Duodenal mucosa (tissue), 2 donors: ENCODE data around the gene ZFAND2A.
"Not testable (repeated sequence)": the region's sequence is repeated elsewhere in the genome, so short reads cannot be mapped to it uniquely, and the experiment has no call there.

Experiments
- H3K27ac ChIP-seq: one replicate; pipeline ENCODE4 v1.7.0; 2013; ENCODE audit warnings: low read depth, low read length
- H3K27me3 ChIP-seq, 2 donors: one replicate each; pipeline ENCODE4 v1.7.0; 2013; ENCODE audit warnings: low read length in 2 of 2, control low read depth in 1 of 2; ENCODE audit not compliant: insufficient read depth in 2 of 2, control insufficient read depth in 1 of 2
- H3K36me3 ChIP-seq, 2 donors: one replicate each; pipeline ENCODE4 v1.7.0; 2013; ENCODE audit warnings: low read length in 2 of 2, control low read depth in 1 of 2; ENCODE audit not compliant: insufficient read depth in 2 of 2, control insufficient read depth in 1 of 2
- H3K4me1 ChIP-seq, 2 donors: one replicate each; pipeline ENCODE4 v1.7.0; 2013; ENCODE audit warnings: low read length in 2 of 2, control low read depth in 1 of 2; ENCODE audit not compliant: insufficient read depth in 2 of 2, control insufficient read depth in 1 of 2
- H3K4me3 ChIP-seq, 2 donors: one replicate each; pipeline ENCODE4 v1.7.0; 2013; ENCODE audit warnings: low read length in 2 of 2, low read depth in 1 of 2
- H3K9ac ChIP-seq, 2 donors: one replicate each; pipeline ENCODE4 v1.7.0; 2013; ENCODE audit warnings: low read length in 2 of 2, low read depth in 1 of 2
- H3K9me3 ChIP-seq, 2 donors: one replicate each; pipeline ENCODE4 v1.7.0; 2013; ENCODE audit warnings: low read length in 2 of 2, control low read depth in 1 of 2; ENCODE audit not compliant: control insufficient read depth in 1 of 2

Gene ZFAND2A

GRCh38 chr7:1163121-1163520 lies 3.1 kb upstream of the ZFAND2A start:
- Histone ChIP-seq H3K9me3 (no peaks in the 10 kb centered on the region), H3K4me3 (no peak overlapping the region), H3K27me3 (no peaks in the 10 kb centered on the region), H3K27ac (no peak overlapping the region), H3K4me1 (peaks cover 7 to 21% of the 10 kb centered on the region in 2 donors), H3K36me3 (peaks cover 0 to 10% of the 10 kb centered on the region in 2 donors), H3K9ac (no peak overlapping the region)

- Histone ChIP-seq H3K27me3 (no peaks in the 10 kb centered on the region), H3K4me3 (peak overlapping the region; percentile 83 to 89), H3K9me3 (no peaks in the 10 kb centered on the region), H3K4me1 (peaks cover 17 to 22% of the 10 kb centered on the region in 2 donors), H3K36me3 (peaks cover 11 to 27% of the 10 kb centered on the region in 2 donors), H3K9ac (peak overlapping the region; percentile 93 to 94), H3K27ac (peak overlapping the region; percentile 96)
These were observed 650 bp upstream of the ZFAND2A start for GRCh38 chr7:1160670-1161021.

GRCh38 chr7:1159231-1159630 lies 765 bp downstream of the ZFAND2A start:
- not testable (repeated sequence) for H3K27me3 ChIP-seq, H3K9me3 ChIP-seq, H3K27ac ChIP-seq
- peaks cover 17 to 22% of the 10 kb centered on the region in 2 donors for H3K4me1 ChIP-seq
- H3K9ac ChIP-seq, result peak overlapping the region; percentile 69 to 84
- H3K36me3 ChIP-seq, result peaks cover 18 to 37% of the 10 kb centered on the region in 2 donors
- peak overlapping the region; percentile 75 to 82 for H3K4me3 ChIP-seq

- H3K36me3 ChIP-seq, result peaks cover 18 to 44% of the 10 kb centered on the region in 2 donors
- peaks cover 17 to 22% of the 10 kb centered on the region in 2 donors for H3K4me1 ChIP-seq
- no peaks in the 10 kb centered on the region for H3K27me3 ChIP-seq
- H3K4me3 ChIP-seq, result peak overlapping the region; percentile 75 to 82
- H3K27ac ChIP-seq, result no peak overlapping the region
- no peaks in the 10 kb centered on the region for H3K9me3 ChIP-seq
- H3K9ac ChIP-seq, result peak overlapping the region; percentile 69 to 84
These were observed 1.5 kb downstream of the ZFAND2A start for GRCh38 chr7:1158203-1159126.

- H3K4me1 ChIP-seq, result peaks cover 17 to 22% of the 10 kb centered on the region in 2 donors
- peaks cover 33 to 55% of the 10 kb centered on the region in 2 donors for H3K36me3 ChIP-seq
- H3K9me3 ChIP-seq, result no peaks in the 10 kb centered on the region
- no peak overlapping the region for H3K4me3 ChIP-seq
- H3K27ac ChIP-seq, result no peak overlapping the region
- no peak overlapping the region for H3K9ac ChIP-seq
- no peaks in the 10 kb centered on the region for H3K27me3 ChIP-seq
These were observed 3.0 kb downstream of the ZFAND2A start for GRCh38 chr7:1156782-1157535.

GRCh38 chr7:1155818-1156781 lies 3.9 kb downstream of the ZFAND2A start:
- H3K9me3 ChIP-seq, H3K4me3 ChIP-seq, H3K27me3 ChIP-seq, H3K9ac ChIP-seq, H3K27ac ChIP-seq: not testable (repeated sequence)
- Histone ChIP-seq H3K4me1 (peaks cover 17 to 19% of the 10 kb centered on the region in 2 donors), H3K36me3 (peaks cover 36 to 63% of the 10 kb centered on the region in 2 donors)

GRCh38 chr7:1154172-1154739 lies 5.7 kb downstream of the ZFAND2A start:
- no peaks in the 10 kb centered on the region for H3K27me3 ChIP-seq
- H3K9ac ChIP-seq, result no peak overlapping the region
- no peak overlapping the region for H3K27ac ChIP-seq
- H3K4me3 ChIP-seq, result no peak overlapping the region
- H3K4me1 ChIP-seq, result peaks cover 12 to 17% of the 10 kb centered on the region in 2 donors
- peaks cover 36 to 76% of the 10 kb centered on the region in 2 donors for H3K36me3 ChIP-seq
- no peaks in the 10 kb centered on the region for H3K9me3 ChIP-seq

- H3K9ac ChIP-seq, result no peak overlapping the region
- peaks cover 0 to 4% of the 10 kb centered on the region in 2 donors for H3K4me1 ChIP-seq
- peaks cover 36 to 73% of the 10 kb centered on the region in 2 donors for H3K36me3 ChIP-seq
- H3K27me3 ChIP-seq, result no peaks in the 10 kb centered on the region
- H3K4me3 ChIP-seq, result no peak overlapping the region
- no peaks in the 10 kb centered on the region for H3K9me3 ChIP-seq
- H3K27ac ChIP-seq, result no peak overlapping the region
These were observed 7.5 kb downstream of the ZFAND2A start for GRCh38 chr7:1152492-1152891.

- H3K9me3 ChIP-seq, result no peaks in the 10 kb centered on the region
- H3K4me3 ChIP-seq, result no peak overlapping the region
- no peaks in the 10 kb centered on the region for H3K27me3 ChIP-seq
- H3K9ac ChIP-seq, result no peak overlapping the region
- H3K27ac ChIP-seq, result no peak overlapping the region
- H3K4me1 ChIP-seq, result no peaks in the 10 kb centered on the region
- peaks cover 32 to 67% of the 10 kb centered on the region in 2 donors for H3K36me3 ChIP-seq
These were observed 8.2 kb downstream of the ZFAND2A start for GRCh38 chr7:1151653-1152425.
